Measurements from ENCODE around the gene TBC1D17. TPM values are rescaled to one million over a fixed set of nuclear protein-coding genes. Genes with fewer than 3 reads are reported as not detected.
"Not testable (repeated sequence)": the region's sequence is repeated elsewhere in the genome, so short reads cannot be mapped to it uniquely, and the experiment has no call there.

Gene TBC1D17
- polyA plus RNA-seq, 3 donors = 48.3 to 64.2 (median 61.1) TPM

DNA sequence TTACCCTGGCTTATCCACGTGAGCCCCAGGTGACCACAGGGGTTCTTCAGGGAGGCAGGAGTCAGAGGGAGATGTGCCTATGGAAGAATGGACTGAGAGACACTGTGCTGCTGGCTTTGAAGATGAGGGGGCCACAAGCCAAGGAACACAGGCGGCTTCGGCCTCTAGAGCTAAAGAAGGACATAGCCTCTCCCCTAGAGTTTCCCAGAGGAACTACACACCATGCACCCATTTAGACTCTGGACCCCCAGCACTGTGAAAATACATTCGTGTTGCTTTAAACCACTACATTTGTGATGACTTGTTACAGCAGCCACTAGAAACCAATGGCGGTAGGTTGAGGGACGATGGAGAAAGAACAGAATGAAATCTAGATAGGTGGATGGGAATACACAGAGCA is 37.8 kb downstream of the TBC1D17 start:
- no peak for DNase-seq

GRCh38 chr19:49916839-49917733 is 39.6 kb downstream of the TBC1D17 start:
- DNase-seq = no peak

GRCh38 chr19:49918089-49918488 is 40.6 kb downstream of the TBC1D17 start:
- DNase-seq = no peak

- DNase-seq = no peak
These were observed 43.3 kb downstream of the TBC1D17 start for GRCh38 chr19:49920624-49921363.

DNA sequence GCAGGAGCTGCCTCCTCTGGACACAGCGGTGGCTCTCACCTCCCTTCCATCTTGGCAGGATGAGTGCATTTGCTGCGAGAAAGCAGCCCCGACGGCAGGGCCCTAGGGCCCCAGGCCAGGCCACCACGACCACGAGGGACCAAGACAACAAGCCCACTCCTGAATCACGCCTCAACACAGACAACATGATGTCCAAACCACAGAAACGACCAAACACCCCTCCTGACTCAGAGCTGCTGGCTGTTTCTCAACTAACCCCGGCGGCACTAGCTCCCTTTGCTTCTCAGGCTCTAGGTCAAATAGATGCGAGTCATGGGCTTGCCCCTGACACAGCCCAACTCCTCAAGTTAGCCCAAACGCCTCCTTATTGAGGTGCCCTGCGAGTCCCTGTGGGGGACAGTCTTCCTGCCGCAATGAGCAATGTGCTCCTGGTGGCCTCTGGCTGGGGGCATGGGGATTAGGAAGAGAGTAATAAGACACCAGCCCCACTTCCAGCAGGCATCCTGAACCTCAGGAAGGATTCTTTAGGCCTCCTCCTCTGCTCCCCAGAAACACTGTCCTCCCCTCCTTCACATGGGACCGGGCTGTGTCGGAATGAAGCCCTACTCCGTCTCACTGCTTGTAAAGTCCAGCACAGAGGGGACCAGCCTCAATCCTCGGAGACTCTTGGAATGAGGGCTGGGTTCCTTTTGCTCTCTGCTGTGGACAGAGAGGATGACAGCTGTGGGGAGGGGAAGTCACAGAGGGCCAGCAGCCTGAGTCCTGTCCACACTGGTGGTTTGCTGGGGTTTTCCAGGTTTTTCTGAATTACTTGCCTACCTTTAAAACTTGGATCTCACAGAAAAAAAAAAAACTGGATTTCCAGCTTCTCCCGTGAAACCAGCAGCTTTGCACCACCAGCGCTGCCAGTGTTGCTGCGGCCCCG is 44.6 kb downstream of the TBC1D17 start:
- DNase-seq = no peak

DNA sequence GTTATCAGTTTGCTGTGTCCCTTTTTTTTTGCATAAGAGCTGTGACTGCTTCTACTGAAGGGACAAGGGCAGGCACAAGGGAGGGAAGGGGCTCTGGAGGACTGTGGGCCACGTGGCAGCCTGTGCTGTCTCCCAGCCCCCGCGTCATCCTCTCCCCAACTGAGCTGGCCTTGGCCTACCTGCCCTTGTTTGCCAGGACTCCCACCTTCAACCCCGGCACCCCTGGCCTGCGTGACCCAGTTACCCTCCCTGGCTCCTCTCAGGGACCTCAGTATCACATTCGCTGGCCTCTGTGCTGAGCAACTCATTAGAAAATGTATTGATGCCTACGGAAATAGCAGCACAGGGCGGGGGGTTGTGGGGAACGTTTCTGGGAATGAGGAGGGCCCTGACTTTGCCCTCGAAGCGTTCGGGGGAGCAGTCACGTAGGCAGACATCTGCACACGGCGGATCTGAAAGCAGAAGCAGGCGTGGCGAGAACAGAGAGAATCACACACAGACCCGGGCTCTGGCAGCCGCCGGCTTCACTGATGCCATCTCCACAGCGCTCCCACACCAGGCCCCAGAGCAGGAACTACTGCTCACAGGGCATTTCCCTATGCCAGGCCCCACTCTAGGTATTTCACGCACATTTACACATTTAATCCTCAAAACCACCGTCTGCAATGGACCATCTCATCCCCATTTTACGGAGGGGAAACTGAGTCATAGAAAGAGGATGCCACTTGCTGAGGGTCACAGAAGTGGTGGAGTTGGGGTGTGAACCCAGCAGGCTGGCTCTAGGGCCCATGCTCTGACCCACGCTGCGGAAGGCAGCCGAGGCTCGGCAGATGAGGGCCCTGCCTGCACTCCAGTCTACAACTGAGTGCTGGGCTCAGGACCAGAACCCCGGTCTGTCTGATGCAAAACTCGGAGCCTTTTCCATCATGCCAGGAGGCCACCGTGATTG is 45.8 kb downstream of the TBC1D17 start:
- no peak for DNase-seq

- no peak for DNase-seq
These were observed 46.7 kb downstream of the TBC1D17 start for GRCh38 chr19:49924004-49924880.

DNA sequence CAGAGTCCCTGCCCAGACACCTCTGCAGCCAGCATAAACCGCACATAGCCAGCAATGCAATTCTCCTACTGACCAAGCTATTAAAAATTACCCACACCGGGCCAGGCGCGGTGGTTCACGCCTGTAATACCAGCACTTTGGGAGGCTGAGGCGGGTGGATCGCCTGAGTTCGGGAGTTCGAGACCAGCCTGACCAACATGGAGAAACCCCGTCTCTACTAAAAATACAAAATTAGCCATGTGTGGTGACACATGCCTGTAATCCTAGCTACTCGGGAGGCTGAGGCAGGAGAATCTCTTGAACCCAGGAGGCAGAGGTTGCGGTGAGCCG is 47.3 kb downstream of the TBC1D17 start:
- not testable (repeated sequence) for DNase-seq

- DNase-seq = no peak
These were observed 48.0 kb downstream of the TBC1D17 start for GRCh38 chr19:49925486-49925885.

DNA sequence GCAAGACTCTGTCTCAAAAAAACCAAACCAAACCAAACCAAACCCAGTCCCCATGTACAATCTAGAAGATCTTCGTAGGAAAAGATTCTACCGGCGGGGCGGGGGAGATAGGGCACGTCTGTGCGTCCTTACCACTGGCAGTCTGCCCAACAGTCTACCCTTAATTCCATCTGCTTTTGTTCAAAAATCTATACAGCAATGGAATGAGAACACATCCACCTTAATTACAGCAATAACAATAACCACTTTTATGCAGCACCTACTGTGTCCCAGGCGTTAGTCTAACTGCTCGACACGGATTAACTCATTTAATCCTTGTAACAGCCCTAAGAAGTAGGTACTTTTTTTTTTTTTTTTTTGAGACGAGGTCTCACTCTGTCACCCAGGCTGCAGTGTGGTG is 49.0 kb downstream of the TBC1D17 start:
- DNase-seq = no peak

GRCh38 chr19:49927526-49928264 is 50.2 kb downstream of the TBC1D17 start:
- DNase-seq = no peak

DNA sequence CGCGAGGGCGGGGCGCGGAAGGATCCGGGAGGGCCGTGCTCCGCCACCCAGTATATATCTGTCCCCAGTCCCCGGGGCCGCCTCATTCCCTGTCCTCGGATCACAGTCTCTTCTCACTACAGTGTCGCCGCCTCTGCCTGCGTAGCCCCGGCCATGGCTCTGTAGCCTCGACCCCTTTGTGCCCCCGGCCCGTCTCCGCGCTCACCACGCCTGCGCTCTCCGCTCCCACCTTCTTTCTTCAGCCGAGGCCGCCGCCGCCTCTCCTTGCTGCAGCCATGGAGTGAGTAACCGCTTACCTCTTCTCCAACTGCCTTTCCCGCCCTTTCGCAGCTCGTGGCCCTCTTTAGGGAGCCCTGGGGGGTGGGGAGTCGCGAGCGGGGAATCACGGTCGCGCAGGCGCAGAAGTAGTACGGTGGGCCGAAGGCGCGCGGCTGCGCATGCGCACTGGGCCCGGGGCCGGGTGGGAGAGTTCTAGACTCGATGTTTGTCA is 51.7 kb downstream of the TBC1D17 start, which contains the start of the genes ATF5 and NUP62:
TSS of gene ATF5 (plus strand) at position 85 of the 490 bp plus-strand sequence. CDS start 1,646 bp downstream, outside the sequence.
TSS of gene NUP62 (minus strand) at position 384 of the 490 bp plus-strand sequence. CDS start 19,697 bp downstream, outside the sequence.
- DNase-seq = no peak

DNA sequence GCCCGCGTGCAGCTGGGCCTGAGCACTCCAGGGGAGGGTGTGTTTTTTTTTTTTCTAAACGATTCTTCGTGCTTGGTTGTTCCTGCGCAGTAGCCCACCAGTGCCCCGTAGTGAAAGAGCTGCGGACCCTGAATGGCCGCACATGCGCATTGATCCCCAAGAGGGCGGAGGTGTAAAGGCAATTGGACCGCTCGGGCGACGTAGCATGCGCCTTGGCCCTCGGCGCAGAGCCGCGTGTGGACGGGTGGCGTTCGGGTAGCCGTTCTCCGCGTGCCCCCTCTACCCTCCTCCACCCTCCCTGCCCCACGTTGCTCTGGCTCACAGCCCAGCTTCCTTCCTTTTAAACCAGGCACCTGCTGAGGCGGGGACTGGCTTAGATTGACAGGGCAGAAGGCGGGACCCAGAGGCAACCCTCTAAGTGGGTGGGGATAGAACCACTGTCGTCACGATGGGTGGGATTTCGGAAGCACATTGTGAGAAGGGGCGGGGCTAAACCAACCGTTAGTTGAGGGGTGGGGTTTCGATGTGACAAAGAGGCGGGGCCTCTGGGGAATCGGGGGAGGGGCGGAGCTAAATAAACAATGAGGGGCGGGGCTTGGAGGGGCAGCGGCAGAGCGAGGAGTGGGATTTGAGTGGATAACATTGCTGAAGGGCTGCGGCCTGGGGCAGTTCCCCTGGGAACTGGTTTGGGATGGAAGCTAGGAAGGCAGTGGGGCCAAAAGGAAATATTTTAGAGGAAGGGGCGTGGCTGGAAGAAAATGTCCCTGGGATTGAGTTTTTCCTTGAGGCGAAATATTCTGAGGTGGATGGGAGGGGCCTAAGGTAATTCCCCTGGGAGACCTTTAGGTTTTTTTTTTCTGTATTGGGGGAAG is 52.3 kb downstream of the TBC1D17 start:
- DNase-seq = peak; percentile 93

DNA sequence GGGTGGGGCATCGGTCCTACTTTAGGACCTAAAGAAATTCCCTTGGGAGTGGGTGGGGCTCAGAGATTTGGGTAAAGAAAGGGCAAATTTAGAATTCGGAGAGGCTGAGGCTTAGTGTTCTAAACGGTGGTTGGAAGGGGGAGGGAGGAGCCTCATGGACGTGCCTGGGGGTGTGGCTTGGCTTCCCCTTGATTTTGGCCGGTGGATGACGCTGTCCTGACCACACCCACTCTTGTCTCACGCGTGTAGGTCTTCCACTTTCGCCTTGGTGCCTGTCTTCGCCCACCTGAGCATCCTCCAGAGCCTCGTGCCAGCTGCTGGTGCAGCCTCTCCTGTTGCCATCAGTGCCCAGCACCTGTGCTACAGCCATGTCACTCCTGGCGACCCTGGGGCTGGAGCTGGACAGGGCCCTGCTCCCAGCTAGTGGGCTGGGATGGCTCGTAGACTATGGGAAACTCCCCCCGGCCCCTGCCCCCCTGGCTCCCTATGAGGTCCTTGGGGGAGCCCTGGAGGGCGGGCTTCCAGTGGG is 53.0 kb downstream of the TBC1D17 start:
- no peak for DNase-seq

DNA sequence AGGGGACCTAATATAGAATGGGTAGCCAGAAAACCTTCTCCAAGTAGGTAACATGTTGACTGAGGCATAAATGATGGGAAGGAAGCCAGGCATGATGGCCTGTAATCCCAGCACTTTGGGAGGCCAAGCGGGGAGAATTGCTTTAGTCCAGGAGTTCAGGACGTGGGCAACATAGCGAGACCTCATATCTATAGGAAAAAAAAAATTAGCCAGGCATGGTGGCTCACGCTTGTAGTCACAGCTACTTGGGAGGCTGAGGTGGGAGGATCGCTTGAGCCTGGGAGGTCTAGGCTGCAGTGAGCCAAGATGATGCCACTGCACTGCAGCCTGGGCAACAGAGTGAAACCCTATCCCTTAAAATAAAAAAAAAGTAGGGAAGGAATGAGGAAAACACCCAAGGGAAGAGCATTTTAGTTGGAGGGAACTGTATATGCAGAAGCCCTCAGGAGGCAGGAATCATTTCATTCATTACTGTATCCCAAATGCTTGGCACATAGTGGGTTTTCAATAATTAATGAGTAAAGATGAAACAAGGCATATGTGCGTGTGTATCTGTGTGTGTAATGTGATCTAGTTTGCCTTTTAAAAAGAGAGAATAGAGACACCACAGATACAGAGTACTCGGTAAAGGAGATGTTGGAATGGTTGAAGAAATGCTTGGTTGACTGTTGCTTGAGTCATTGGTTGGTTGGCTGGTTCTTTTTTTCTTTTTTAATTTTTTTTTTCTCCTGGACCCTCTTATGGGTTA is 54.0 kb downstream of the TBC1D17 start:
- no peak for DNase-seq

GRCh38 chr19:49932041-49932451 is 54.5 kb downstream of the TBC1D17 start:
- DNase-seq = no peak

DNA sequence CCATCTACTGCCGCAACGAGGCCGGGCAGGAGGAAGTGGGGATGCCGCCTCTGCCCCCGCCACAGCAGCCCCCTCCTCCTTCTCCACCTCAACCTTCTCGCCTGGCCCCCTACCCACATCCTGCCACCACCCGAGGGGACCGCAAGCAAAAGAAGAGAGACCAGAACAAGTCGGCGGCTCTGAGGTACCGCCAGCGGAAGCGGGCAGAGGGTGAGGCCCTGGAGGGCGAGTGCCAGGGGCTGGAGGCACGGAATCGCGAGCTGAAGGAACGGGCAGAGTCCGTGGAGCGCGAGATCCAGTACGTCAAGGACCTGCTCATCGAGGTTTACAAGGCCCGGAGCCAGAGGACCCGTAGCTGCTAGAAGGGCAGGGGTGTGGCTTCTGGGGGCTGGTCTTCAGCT is 55.2 kb downstream of the TBC1D17 start:
- no peak for DNase-seq
